ENCODE data around the gene CD52. TPM values are rescaled to one million over a fixed set of nuclear protein-coding genes. Genes with fewer than 3 reads are reported as not detected.

CD52 gene
- total and polyA plus RNA-seq, 2 of the 4 experiments (the other 2 are of a cell fraction): 1.6 TPM; not detected in 1

DNA sequence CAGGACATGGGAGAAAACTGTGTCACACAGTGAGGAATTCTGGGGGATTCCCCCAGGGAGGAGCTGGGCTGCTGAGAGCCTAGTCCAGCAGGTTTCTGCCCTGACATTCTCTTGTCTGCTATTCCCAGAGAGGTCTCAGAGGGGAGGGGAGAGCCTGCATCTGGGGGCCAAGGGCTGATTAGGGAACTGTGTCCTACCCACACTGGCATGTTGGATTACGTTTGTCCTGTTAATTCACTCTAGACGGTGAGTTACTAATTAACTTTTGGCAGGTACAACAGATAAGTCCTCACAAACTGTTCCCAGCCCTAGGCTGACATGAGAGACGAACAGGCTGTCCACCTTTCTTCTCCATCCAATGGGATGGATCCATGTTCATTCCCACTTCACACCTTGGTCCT lies 40.5 kb upstream of the CD52 start:
- intact Hi-C loops (cut with micrococcal nuclease) (loop anchor here (5.0 kb wide), 1 partner anchor 240 kb away; no protein-coding TSS in a partner anchor), in situ Hi-C loops (cut with MboI; ENCODE audit: low sequenced_read_pairs) (no loop called here), dilution Hi-C loops (cut with HindIII; ENCODE audit: low sequenced_read_pairs, unreplicated experiment) (no loop called here)
- no TSS peak for BruUV-seq (replicated peaks)
- Histone ChIP-seq H2BK15ac (ENCODE audit: low read depth, low read length) (peak overlapping the region; percentile 18; the same call in 1 of the 3 replicates), H2BK120ac (ENCODE audit: low read depth, low read length) (peak overlapping the region; percentile 68; the same call in 1 of the 2 replicates), H2BK5ac (ENCODE audit: low read depth, low read length, poor library complexity, severe bottlenecking) (peak overlapping the region; percentile 78), H3K36me3 (ENCODE audit: control insufficient read depth, insufficient read depth, low read length) (peaks cover 14% of the 10 kb centered on the region), H3K27ac (ENCODE audit: insufficient read depth, low read length) (peak overlapping the region; percentile 1; the same call in 1 of the 2 replicates), H3K23ac (ENCODE audit: low read depth, low read length) (no peak overlapping the region), H3K18ac (ENCODE audit: low read depth, low read length) (no peak overlapping the region), H3K79me1 (ENCODE audit: low read depth in 1 of 2, low read length in 2 of 2) (peaks cover 12 to 47% of the 10 kb centered on the region in 2 experiments; a peak in 3 of 4 replicates), H3K56ac (ENCODE audit: extremely low read depth, insufficient read depth, low read length) (no peak overlapping the region), H3K4ac (ENCODE audit: low read depth, low read length) (peak overlapping the region; percentile 70), H4K20me1 (ENCODE audit: insufficient read depth, low read length) (peaks cover 37% of the 10 kb centered on the region), H3K4me1 (ENCODE audit: control insufficient read depth, insufficient read depth, low read length) (peaks cover 40% of the 10 kb centered on the region), H3K9me3 (ENCODE audit: control insufficient read depth, insufficient read depth, low read length) (no peaks in the 10 kb centered on the region), H4K5ac (ENCODE audit: low read depth, low read length) (no peak overlapping the region), H3K27me3 (ENCODE audit: control insufficient read depth, insufficient read depth, low read length) (no peaks in the 10 kb centered on the region), H2AFZ (replicated peaks; ENCODE audit: low read length, poor library complexity) (no peak overlapping the region), H4K91ac (ENCODE audit: insufficient read depth, low read depth, low read length) (peak overlapping the region; percentile 26; the same call in 1 of the 2 replicates), H3K4me2 (ENCODE audit: low read depth, low read length) (no peak overlapping the region), H4K8ac (ENCODE audit: low read depth in 2 of 2, low read length in 2 of 2) (peak overlapping the region in 1 of 2 experiments; percentile 22; a peak in 1 of 4 replicates), H3K14ac (replicated peaks; ENCODE audit: low read depth, low read length) (no peak overlapping the region; the same call in none of the 2 replicates), H3K9me1 (ENCODE audit: insufficient read depth, low read length) (peaks cover 26% of the 10 kb centered on the region), H3K4me3 (ENCODE audit: insufficient read depth, low read depth, low read length) (no peak overlapping the region), H2AK9ac (replicated peaks; ENCODE audit: low read depth, low read length, poor library complexity) (peak overlapping the region; percentile 47), H3K9ac (ENCODE audit: low read depth, low read length) (no peak overlapping the region), H2AK5ac (ENCODE audit: low read depth, low read length) (peak overlapping the region; percentile 86; the same call in 1 of the 2 replicates), H2BK20ac (ENCODE audit: low read depth, low read length) (0 out of 2 replicates have a peak overlapping the region, but pooled peaks have one; percentile 57)
- ChIA-PET POLR2A (ENCODE audit: unreplicated experiment) (no interaction called here), CTCF (no interaction called here)
- WGBS, 2 experiments (ENCODE audit: extremely low coverage in 2 of 2, insufficient read length in 1 of 2): no CpG with 5 or more reads among the region's 3 CpGs
- ATAC-seq (ENCODE audit: low read depth) (no peak), DNase-seq (no peak)
- TF ChIP-seq, protein P1, sequence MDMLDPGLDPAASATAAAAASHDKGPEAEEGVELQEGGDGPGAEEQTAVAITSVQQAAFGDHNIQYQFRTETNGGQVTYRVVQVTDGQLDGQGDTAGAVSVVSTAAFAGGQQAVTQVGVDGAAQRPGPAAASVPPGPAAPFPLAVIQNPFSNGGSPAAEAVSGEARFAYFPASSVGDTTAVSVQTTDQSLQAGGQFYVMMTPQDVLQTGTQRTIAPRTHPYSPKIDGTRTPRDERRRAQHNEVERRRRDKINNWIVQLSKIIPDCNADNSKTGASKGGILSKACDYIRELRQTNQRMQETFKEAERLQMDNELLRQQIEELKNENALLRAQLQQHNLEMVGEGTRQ (IDR thresholded peaks at IDR 0.05; ENCODE audit: low read depth, low read length): no peak
- TF ChIP-seq MXI1 (IDR thresholded peaks at IDR 0.05; ENCODE audit: borderline replicate concordance, low read depth, low read length): no peak
